Measurements from ENCODE around the gene CRYGN.

- TF ChIP-seq, protein P1, sequence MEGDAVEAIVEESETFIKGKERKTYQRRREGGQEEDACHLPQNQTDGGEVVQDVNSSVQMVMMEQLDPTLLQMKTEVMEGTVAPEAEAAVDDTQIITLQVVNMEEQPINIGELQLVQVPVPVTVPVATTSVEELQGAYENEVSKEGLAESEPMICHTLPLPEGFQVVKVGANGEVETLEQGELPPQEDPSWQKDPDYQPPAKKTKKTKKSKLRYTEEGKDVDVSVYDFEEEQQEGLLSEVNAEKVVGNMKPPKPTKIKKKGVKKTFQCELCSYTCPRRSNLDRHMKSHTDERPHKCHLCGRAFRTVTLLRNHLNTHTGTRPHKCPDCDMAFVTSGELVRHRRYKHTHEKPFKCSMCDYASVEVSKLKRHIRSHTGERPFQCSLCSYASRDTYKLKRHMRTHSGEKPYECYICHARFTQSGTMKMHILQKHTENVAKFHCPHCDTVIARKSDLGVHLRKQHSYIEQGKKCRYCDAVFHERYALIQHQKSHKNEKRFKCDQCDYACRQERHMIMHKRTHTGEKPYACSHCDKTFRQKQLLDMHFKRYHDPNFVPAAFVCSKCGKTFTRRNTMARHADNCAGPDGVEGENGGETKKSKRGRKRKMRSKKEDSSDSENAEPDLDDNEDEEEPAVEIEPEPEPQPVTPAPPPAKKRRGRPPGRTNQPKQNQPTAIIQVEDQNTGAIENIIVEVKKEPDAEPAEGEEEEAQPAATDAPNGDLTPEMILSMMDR (conservative IDR thresholded peaks at IDR 0.05 in 1 of 2, IDR thresholded peaks at IDR 0.05 in 1 of 2; ENCODE audit: extremely low read depth in 1 of 2, insufficient read depth in 1 of 2, low read depth in 1 of 2, low read length in 2 of 2), result no peak
- no peak for TF ChIP-seq EZH2 (IDR thresholded peaks at IDR 0.05; ENCODE audit: borderline replicate concordance, low read length)
These were observed 51.5 kb downstream of the CRYGN start for GRCh38 chr7:151388430-151388829.
